Measurements from ENCODE around the gene ZNF622. TPM values are rescaled to one million over a fixed set of nuclear protein-coding genes. Genes with fewer than 3 reads are reported as not detected.

The ZNF622 gene
- total RNA-seq, 4 donors from 2014 or later: 20.6 to 40.7 (median 25.9) TPM

DNA sequence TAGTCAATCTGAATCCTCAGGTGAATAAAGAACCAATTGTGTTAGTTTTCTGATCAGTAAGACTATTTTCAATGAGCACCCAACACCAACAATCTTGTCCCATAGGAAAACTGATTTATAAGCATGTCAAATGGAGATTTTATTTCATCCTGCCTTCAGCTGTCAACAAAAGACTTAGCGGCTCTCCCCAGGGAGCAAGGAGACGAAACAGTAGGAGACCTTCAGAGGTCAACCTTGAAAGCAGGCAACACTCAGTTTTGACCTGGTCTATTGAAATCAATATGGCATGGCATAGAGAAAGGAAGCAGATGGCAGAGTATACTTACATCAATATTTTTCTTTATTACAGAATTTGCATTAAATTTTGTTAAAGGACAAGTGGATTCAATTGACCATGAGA is 34.1 kb downstream of the ZNF622 start:
- ATAC-seq (ENCODE audit: low FRiP score) (no peak), DNase-seq (ENCODE audit: low spot score) (no peak)
- no peak for TF ChIP-seq CTCF (IDR thresholded peaks at IDR 0.05)

DNA sequence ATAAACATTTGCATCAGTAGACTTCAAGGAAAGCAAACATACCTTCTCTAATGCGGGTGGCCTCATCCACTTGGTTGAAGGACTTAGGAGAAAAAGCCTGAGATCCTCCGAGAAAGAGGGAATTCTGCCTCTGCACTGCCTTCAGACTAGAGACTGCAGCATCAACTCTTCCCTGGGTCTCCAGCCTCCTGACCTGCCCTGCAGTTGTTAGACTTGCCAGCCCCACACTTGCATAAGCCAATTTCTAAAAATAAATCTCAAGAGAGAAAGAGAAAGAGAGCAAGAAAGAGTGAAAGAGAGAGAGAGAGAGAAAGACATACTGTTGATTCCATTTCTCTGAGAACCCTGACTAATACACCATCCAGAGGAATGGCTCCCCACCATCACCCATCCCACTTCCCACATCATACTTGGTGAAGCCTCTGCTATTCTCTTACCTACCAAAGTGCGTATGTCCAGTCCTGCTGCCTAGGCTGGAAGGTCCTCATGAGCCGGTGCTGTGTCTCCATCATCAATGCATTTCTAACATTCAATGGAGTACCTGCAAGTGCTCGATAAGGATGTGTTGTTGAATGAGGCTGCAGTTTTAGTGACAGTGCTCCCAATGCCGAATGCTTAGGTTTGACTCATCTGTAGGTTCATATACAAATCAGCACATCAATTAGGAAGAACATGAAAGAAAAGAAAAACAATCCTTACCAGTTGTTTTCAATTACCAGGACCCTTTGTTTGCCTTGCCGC is 35.1 kb downstream of the ZNF622 start:
- no peak for TF ChIP-seq CTCF (IDR thresholded peaks at IDR 0.05)
- DNase-seq (ENCODE audit: low spot score): no peak
- ATAC-seq (ENCODE audit: low FRiP score): no peak

- DNase-seq (ENCODE audit: low spot score): no peak
- ATAC-seq (ENCODE audit: low FRiP score): no peak
- no peak for TF ChIP-seq CTCF (IDR thresholded peaks at IDR 0.05)
Observed at GRCh38 chr5:16428359-16428758, 37.2 kb downstream of the ZNF622 start.

DNA sequence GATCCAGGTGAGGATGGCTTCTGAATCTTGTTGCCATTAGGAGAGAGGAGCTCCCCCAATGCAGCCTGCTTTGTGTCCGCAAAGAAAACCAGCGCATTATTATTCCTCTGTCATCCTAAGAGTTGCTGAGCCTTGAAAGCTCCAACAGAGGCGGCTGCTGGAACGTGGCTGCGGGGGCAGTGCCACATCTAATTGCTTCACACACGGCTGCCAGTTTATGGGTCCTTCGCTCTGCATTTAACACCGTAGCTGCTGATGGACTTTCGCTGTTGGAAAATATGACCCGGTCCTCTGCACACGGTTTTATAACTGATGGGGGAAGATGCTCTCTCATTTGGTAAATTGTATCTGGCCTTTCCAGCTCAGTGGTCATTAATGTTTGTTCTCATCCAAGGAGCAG is 38.0 kb downstream of the ZNF622 start:
- no peak for TF ChIP-seq CTCF (IDR thresholded peaks at IDR 0.05)
- DNase-seq (ENCODE audit: low spot score): no peak
- ATAC-seq (ENCODE audit: low FRiP score): no peak

GRCh38 chr5:16418471-16418922 is 47.1 kb downstream of the ZNF622 start:
- no peak for ATAC-seq (ENCODE audit: low FRiP score)

GRCh38 chr5:16417398-16418074 is 48.1 kb downstream of the ZNF622 start:
- DNase-seq (ENCODE audit: low spot score) (no peak), ATAC-seq (ENCODE audit: low FRiP score) (no peak)
- TF ChIP-seq CTCF (IDR thresholded peaks at IDR 0.05): no peak

More at GRCh38 chr5:16418471-16418922, 47.1 kb downstream of the ZNF622 start:
- no peak for DNase-seq (ENCODE audit: low spot score)
- TF ChIP-seq CTCF (IDR thresholded peaks at IDR 0.05): no peak

- ATAC-seq (ENCODE audit: low FRiP score): no peak
- DNase-seq (ENCODE audit: low spot score): no peak
- TF ChIP-seq CTCF (IDR thresholded peaks at IDR 0.05): no peak
Observed at GRCh38 chr5:16414861-16415260, 50.7 kb downstream of the ZNF622 start.
